ENCODE measurements around the gene RPL28. TPM values are rescaled to one million over a fixed set of nuclear protein-coding genes. Genes with fewer than 3 reads are reported as not detected.

The RPL28 gene
- total RNA-seq, 1 donor from 2014 or later: 1,343 TPM

DNA sequence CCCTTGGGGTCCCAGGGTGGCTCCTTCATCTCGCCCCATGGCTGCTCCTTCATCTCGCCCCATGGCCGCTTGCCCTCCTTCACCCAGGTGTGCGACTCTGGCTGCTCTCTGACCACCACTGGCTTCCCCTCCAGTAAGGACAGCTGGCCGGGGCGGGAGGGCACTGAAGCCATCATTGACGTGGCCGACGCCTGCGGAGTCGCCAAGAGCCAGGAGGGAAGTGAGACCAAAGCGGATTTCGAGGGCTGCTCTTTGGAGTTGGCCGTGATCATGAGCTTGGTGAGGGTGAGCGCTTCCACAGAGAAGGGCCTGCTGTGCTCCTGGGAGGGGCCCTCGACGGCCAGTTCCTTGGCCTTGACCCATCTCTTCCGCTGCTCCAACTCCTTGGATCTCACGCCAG is 27.2 kb upstream of the RPL28 start:
- H3K4me3 ChIP-seq: no peak overlapping the region
- TF ChIP-seq CTCF (IDR thresholded peaks at IDR 0.05): no peak
- no peak overlapping the region for H3K27ac ChIP-seq
- peaks cover 9% of the 10 kb centered on the region for H3K4me1 ChIP-seq
- peaks cover 10% of the 10 kb centered on the region for H3K27me3 ChIP-seq
- no peaks in the 10 kb centered on the region for H3K9me3 ChIP-seq
- H3K36me3 ChIP-seq: no peaks in the 10 kb centered on the region
- intact Hi-C loops (cut with DNase I): no loop called here
- ATAC-seq (no peak), DNase-seq (no peak)

GRCh38 chr19:55358943-55359908 is 26.5 kb upstream of the RPL28 start:
- H3K27me3 ChIP-seq: peaks cover 7% of the 10 kb centered on the region
- ATAC-seq (no peak), DNase-seq (no peak)
- intact Hi-C loops (cut with DNase I): no loop called here
- no peak overlapping the region for H3K27ac ChIP-seq
- no peaks in the 10 kb centered on the region for H3K9me3 ChIP-seq
- H3K4me3 ChIP-seq: no peak overlapping the region
- H3K36me3 ChIP-seq: no peaks in the 10 kb centered on the region
- peaks cover 5% of the 10 kb centered on the region for H3K4me1 ChIP-seq
- no peak for TF ChIP-seq CTCF (IDR thresholded peaks at IDR 0.05)

DNA sequence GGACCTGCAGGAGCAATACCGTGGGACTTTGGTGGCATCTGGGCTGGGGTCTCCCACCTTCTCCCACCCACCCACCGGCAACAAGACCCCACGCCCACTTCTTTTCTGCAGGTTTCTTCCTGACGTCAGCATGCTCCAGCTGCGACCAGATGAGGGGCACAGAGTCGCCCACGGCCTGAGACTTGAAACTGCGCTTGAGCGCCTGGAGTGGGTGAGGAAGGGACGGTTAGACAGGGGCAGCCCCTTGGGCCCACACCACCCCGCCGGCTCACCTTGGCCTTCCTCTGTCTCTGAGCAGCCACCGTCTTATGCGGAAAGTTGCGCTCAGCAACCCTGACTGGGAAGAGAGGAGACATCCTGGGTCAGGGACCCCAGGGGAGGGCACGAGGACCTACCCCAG is 24.8 kb upstream of the RPL28 start:
- Histone ChIP-seq H3K4me1 (no peaks in the 10 kb centered on the region), H3K27me3 (no peaks in the 10 kb centered on the region), H3K4me3 (no peak overlapping the region), H3K36me3 (no peaks in the 10 kb centered on the region), H3K9me3 (no peaks in the 10 kb centered on the region), H3K27ac (no peak overlapping the region)
- ATAC-seq (no peak), DNase-seq (no peak)
- no peak for TF ChIP-seq CTCF (IDR thresholded peaks at IDR 0.05)
- intact Hi-C loops (cut with DNase I): no loop called here

DNA sequence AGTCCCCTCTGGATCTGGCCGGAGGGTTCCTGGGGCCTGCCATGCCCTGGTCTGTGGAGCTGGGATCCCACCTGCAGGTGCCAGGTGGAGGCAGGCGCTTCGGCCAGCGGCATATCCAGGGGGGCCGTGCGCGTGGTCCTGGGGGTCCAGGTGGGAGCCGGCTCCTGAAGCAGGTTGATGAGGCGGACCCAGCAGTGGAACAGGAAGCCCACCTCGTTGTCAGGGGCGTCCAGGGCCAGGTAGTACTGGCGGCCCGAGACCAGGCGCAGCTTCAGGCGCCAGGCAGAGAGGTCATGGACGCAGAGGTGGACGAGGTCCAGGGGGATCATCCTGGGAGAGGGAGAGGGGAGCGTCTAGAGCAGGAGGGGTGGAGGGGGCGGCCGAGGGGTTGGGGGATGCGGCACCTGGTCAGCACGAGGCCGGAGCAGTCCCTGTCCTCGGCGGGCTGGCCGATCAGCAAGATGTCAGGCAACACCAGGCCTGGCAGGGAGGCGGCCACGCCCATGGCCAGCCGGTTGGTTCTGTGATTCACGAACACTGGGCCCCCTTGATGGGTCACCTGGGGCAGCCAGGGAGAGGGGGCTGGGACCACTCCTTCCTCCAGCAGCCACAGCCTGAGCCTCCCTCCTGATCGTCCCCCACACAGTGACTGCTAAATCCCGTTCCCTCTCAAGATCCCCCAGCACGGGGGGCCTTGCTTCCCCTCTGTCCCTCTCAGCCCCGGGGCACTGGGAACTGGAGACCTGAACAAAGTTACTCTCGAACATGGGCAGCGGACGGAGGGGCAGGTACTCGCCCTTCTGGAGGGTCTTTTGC is 23.4 kb upstream of the RPL28 start:
- ATAC-seq (no peak), DNase-seq (no peak)
- Histone ChIP-seq H3K4me1 (no peaks in the 10 kb centered on the region), H3K27ac (no peak overlapping the region), H3K9me3 (no peaks in the 10 kb centered on the region), H3K4me3 (no peak overlapping the region), H3K36me3 (no peaks in the 10 kb centered on the region), H3K27me3 (peaks cover 5% of the 10 kb centered on the region)
- intact Hi-C loops (cut with DNase I): no loop called here
- no peak for TF ChIP-seq CTCF (IDR thresholded peaks at IDR 0.05)

GRCh38 chr19:55362990-55363716 is 22.6 kb upstream of the RPL28 start, which contains the start of gene GARIN5B:
Gene GARIN5B (minus strand): TSS chr19:55363260. CDS start chr19:55363066, 194 bp downstream.
- ATAC-seq (no peak), DNase-seq (no peak)
- Histone ChIP-seq H3K4me1 (no peaks in the 10 kb centered on the region), H3K36me3 (no peaks in the 10 kb centered on the region), H3K27me3 (peaks cover 8% of the 10 kb centered on the region), H3K27ac (no peak within 1 kb of the TSS), H3K9me3 (no peaks in the 10 kb centered on the region), H3K4me3 (no peak within 1 kb of the TSS)
- intact Hi-C loops (cut with DNase I): no loop called here
- TF ChIP-seq CTCF (IDR thresholded peaks at IDR 0.05): no peak
